Ectodermal cell (in vitro differentiated cells): Measurements from ENCODE around the gene TRAIP.

Experiments used
- H3K27ac ChIP-seq: 2 replicates; pipeline ENCODE4 v1.7.0; 2013; ENCODE audit warnings: mild to moderate bottlenecking, low read depth, low read length; ENCODE audit not compliant: insufficient read depth, poor library complexity, severe bottlenecking
- H3K27me3 ChIP-seq: 2 replicates; pipeline ENCODE4 v1.7.0; 2013; ENCODE audit warnings: mild to moderate bottlenecking, low read length; ENCODE audit not compliant: insufficient read depth, control insufficient read depth, poor library complexity, severe bottlenecking
- H3K36me3 ChIP-seq: one replicate; pipeline ENCODE4 v1.7.0; 2013; ENCODE audit warnings: low read length; ENCODE audit not compliant: control insufficient read depth, insufficient read depth
- H3K4me1 ChIP-seq: one replicate; pipeline ENCODE4 v1.7.0; 2013; ENCODE audit warnings: low read length; ENCODE audit not compliant: control insufficient read depth, insufficient read depth
- H3K4me3 ChIP-seq: 2 replicates; pipeline ENCODE4 v1.7.0; 2013; ENCODE audit warnings: low read depth, low read length, control low read depth; ENCODE audit not compliant: insufficient read depth
- H3K9me3 ChIP-seq: 2 replicates; pipeline ENCODE4 v1.7.0; 2013; ENCODE audit warnings: mild to moderate bottlenecking, low read length, moderate library complexity; ENCODE audit not compliant: control insufficient read depth
- WGBS, 2 experiments: methylation state at CpG; one replicate each; pipeline ENCODE4 v1.1.7; 2013; ENCODE audit warnings: missing lambda C conversion rate in 2 of 2; 5-methylcytosine and 5-hydroxymethylcytosine counted together

TRAIP gene

GRCh38 chr3:49896345-49896744 lies 40.0 kb upstream of the TRAIP start:
- Histone ChIP-seq H3K27ac (no peak overlapping the region), H3K4me3 (no peak overlapping the region), H3K36me3 (no peaks in the 10 kb centered on the region), H3K4me1 (no peaks in the 10 kb centered on the region), H3K9me3 (no peaks in the 10 kb centered on the region), H3K27me3 (no peaks in the 10 kb centered on the region)
- WGBS, 2 experiments = 75 to 81% methylated on average over 5 of the region's 5 CpGs

- 92 to 93% methylated on average over 9 of the region's 9 CpGs for WGBS, 2 experiments
Measured at GRCh38 chr3:49895791-49896190, 39.4 kb upstream of the TRAIP start.

GRCh38 chr3:49889296-49889695 lies 32.9 kb upstream of the TRAIP start:
- Histone ChIP-seq H3K4me3 (no peak overlapping the region), H3K36me3 (no peaks in the 10 kb centered on the region), H3K9me3 (no peaks in the 10 kb centered on the region), H3K4me1 (peaks cover 6% of the 10 kb centered on the region), H3K27me3 (no peaks in the 10 kb centered on the region), H3K27ac (no peak overlapping the region)
- 77 to 82% methylated on average over 10 of the region's 10 CpGs for WGBS, 2 experiments

More at GRCh38 chr3:49895791-49896190, 39.4 kb upstream of the TRAIP start:
- no peak overlapping the region for H3K27ac ChIP-seq
- no peaks in the 10 kb centered on the region for H3K36me3 ChIP-seq
- H3K27me3 ChIP-seq = no peaks in the 10 kb centered on the region
- no peak overlapping the region for H3K4me3 ChIP-seq
- no peaks in the 10 kb centered on the region for H3K4me1 ChIP-seq
- H3K9me3 ChIP-seq = no peaks in the 10 kb centered on the region

GRCh38 chr3:49886922-49887265 lies 30.5 kb upstream of the TRAIP start:
- Histone ChIP-seq H3K27ac (no peak overlapping the region), H3K27me3 (no peaks in the 10 kb centered on the region), H3K36me3 (no peaks in the 10 kb centered on the region), H3K4me3 (no peak overlapping the region), H3K9me3 (no peaks in the 10 kb centered on the region), H3K4me1 (peaks cover 15% of the 10 kb centered on the region)

GRCh38 chr3:49883998-49884397 lies 27.6 kb upstream of the TRAIP start:
- WGBS, 2 experiments = 92 to 94% methylated on average over 4 of the region's 4 CpGs
- H3K9me3 ChIP-seq = no peaks in the 10 kb centered on the region
- H3K36me3 ChIP-seq = no peaks in the 10 kb centered on the region
- H3K4me3 ChIP-seq = no peak overlapping the region
- no peaks in the 10 kb centered on the region for H3K27me3 ChIP-seq
- H3K27ac ChIP-seq = no peak overlapping the region
- peaks cover 26% of the 10 kb centered on the region for H3K4me1 ChIP-seq

- Histone ChIP-seq H3K4me1 (peaks cover 32% of the 10 kb centered on the region), H3K27me3 (no peaks in the 10 kb centered on the region), H3K27ac (no peak overlapping the region), H3K36me3 (no peaks in the 10 kb centered on the region), H3K9me3 (no peaks in the 10 kb centered on the region), H3K4me3 (no peak overlapping the region)
- WGBS, 2 experiments = 65 to 66% methylated on average over 6 of the region's 6 CpGs
Measured at GRCh38 chr3:49882166-49882565, 25.8 kb upstream of the TRAIP start.

- H3K4me3 ChIP-seq = peak overlapping the region; percentile 4
- no peaks in the 10 kb centered on the region for H3K9me3 ChIP-seq
- peak overlapping the region; percentile 47 for H3K27ac ChIP-seq
- no peaks in the 10 kb centered on the region for H3K27me3 ChIP-seq
- H3K36me3 ChIP-seq = no peaks in the 10 kb centered on the region
- H3K4me1 ChIP-seq = peaks cover 32% of the 10 kb centered on the region
- WGBS, 2 experiments = 19 to 24% methylated on average over 6 of the region's 6 CpGs
Measured at GRCh38 chr3:49880581-49881315, 24.4 kb upstream of the TRAIP start.

- Histone ChIP-seq H3K36me3 (no peaks in the 10 kb centered on the region), H3K27ac (no peak overlapping the region)
- 75 to 85% methylated on average over 2 of the region's 2 CpGs for WGBS, 2 experiments
Measured at GRCh38 chr3:49879721-49880120, 23.4 kb upstream of the TRAIP start.

GRCh38 chr3:49878686-49879085 lies 22.3 kb upstream of the TRAIP start:
- Histone ChIP-seq H3K4me1 (peaks cover 32% of the 10 kb centered on the region), H3K27me3 (no peaks in the 10 kb centered on the region), H3K27ac (no peak overlapping the region), H3K36me3 (no peaks in the 10 kb centered on the region), H3K4me3 (no peak overlapping the region), H3K9me3 (no peaks in the 10 kb centered on the region)

More at GRCh38 chr3:49879721-49880120, 23.4 kb upstream of the TRAIP start:
- Histone ChIP-seq H3K27me3 (no peaks in the 10 kb centered on the region), H3K4me3 (no peak overlapping the region), H3K9me3 (no peaks in the 10 kb centered on the region), H3K4me1 (peaks cover 32% of the 10 kb centered on the region)

- Histone ChIP-seq H3K27ac (no peak overlapping the region), H3K4me3 (no peak overlapping the region), H3K4me1 (peaks cover 31% of the 10 kb centered on the region), H3K9me3 (no peaks in the 10 kb centered on the region), H3K36me3 (no peaks in the 10 kb centered on the region), H3K27me3 (no peaks in the 10 kb centered on the region)
- 87 to 98% methylated on average over 2 of the region's 2 CpGs for WGBS, 2 experiments
Measured at GRCh38 chr3:49877716-49878115, 21.4 kb upstream of the TRAIP start.

- H3K9me3 ChIP-seq = no peaks in the 10 kb centered on the region
- 93% methylated on average over 5 of the region's 5 CpGs for WGBS, 2 experiments
- peaks cover 20% of the 10 kb centered on the region for H3K4me1 ChIP-seq
- H3K27ac ChIP-seq = no peak overlapping the region
- H3K27me3 ChIP-seq = no peaks in the 10 kb centered on the region
- no peak overlapping the region for H3K4me3 ChIP-seq
- no peaks in the 10 kb centered on the region for H3K36me3 ChIP-seq
Measured at GRCh38 chr3:49876567-49876966, 20.2 kb upstream of the TRAIP start.
